Heart left ventricle (tissue), 16 donors: ENCODE results near the gene ADORA2B. TPM values are rescaled to one million over a fixed set of nuclear protein-coding genes. Genes with fewer than 3 reads are reported as not detected.

Experiments used
- ATAC-seq, 4 donors: fragments of 200-7000 bp; cut with Tn5 transposase; one replicate each; pipeline ENCODE4 v1.9.1; 2020 to 2022; ENCODE audit warnings: moderate library complexity in 4 of 4, mild to moderate bottlenecking in 3 of 4, moderate number of reproducible peaks in 1 of 4
- DNase-seq, 5 donors: peaks; one replicate each; pipeline ENCODE4 v3.0.0-alpha.2; 2020
- H3K27ac ChIP-seq, 12 donors: fragments of 200-600 bp; sonication (generic) in 4 of 12; one replicate each; pipeline versions ENCODE4 v1.5.0 to v1.8.0; 2016 to 2022; ENCODE audit warnings: mild to moderate bottlenecking in 2 of 12
- H3K27me3 ChIP-seq, 9 donors: fragments of 200-600 bp; sonication (generic) in 2 of 9; one replicate each; pipeline versions ENCODE4 v1.5.1 to v1.8.0; 2016 to 2022; ENCODE audit warnings: mild to moderate bottlenecking in 3 of 9
- H3K36me3 ChIP-seq, 9 donors: fragments of 200-600 bp; sonication (generic) in 2 of 9; one replicate each; pipeline versions ENCODE4 v1.5.0 to v1.8.0; 2018 to 2022; ENCODE audit warnings: mild to moderate bottlenecking in 2 of 9
- H3K4me1 ChIP-seq, 12 donors: fragments of 200-600 bp; sonication (generic) in 4 of 12; one replicate each; pipeline versions ENCODE4 v1.5.0 to v1.8.0; 2016 to 2022; ENCODE audit warnings: mild to moderate bottlenecking in 3 of 12
- H3K4me3 ChIP-seq, 12 donors: fragments of 200-600 bp; sonication (generic) in 4 of 12; one replicate each; pipeline versions ENCODE4 v1.5.0 to v1.8.0; 2017 to 2022; ENCODE audit warnings: mild to moderate bottlenecking in 9 of 12, moderate library complexity in 4 of 12
- H3K9me3 ChIP-seq, 12 donors: fragments of 200-600 bp; sonication (generic) in 4 of 12; one replicate each; pipeline versions ENCODE4 v1.5.0 to v1.8.0; 2016 to 2022; ENCODE audit warnings: mild to moderate bottlenecking in 1 of 12
- POLR2A ChIP-seq, 2 donors: fragments of 450-650 bp; IDR thresholded peaks; one replicate each; pipeline ENCODE4 v1.6.1; 2017; ENCODE audit warnings: antibody characterized with exemption in 2 of 2, mild to moderate bottlenecking in 2 of 2, moderate library complexity in 2 of 2
- WGBS, 4 donors: extraction: QIAGEN DNeasy Blood & Tissue Kit in 2 of 4; methylation state at CpG; one replicate each; pipeline versions ENCODE4 v1.1.5 to v1.1.7; 2013 to 2018; 5-methylcytosine and 5-hydroxymethylcytosine counted together
- intact Hi-C, 10 donors: fragments of 100-400 bp; cut with DNase I; formaldehyde crosslinking; loops; one replicate each; pipeline versions ENCODE4 v1.11.1 to v1.14.2; 2022
- polyA plus RNA-seq, 2 donors: library from polyadenylated mRNA; stranded (reverse); fragments of 200-250 nt; gene quantifications; one replicate each; pipeline ENCODE4 v1.2.3, GENCODE V29; 2013
- total RNA-seq, 9 donors: library from RNA; depleted of rRNA in 2 of 9; stranded (reverse); fragments of >200 nt in 2 of 9; fragmentation: NEBNext Ultra II Directional in 3 of 9; extraction: Animal tissue kit (Norgen Biotek cat#: 25700) in 3 of 9; gene quantifications; one replicate each; pipeline versions ENCODE4 v1.1.0 to v1.2.4, GENCODE V29; 2016 to 2023
- TF ChIP-seq, protein P1 (sequence below), 12 donors: fragments of 200-600 bp; sonication (generic) in 4 of 12; IDR thresholded peaks; one replicate each; pipeline versions ENCODE4 v1.5.0 to v1.8.0; 2018 to 2022; ENCODE audit warnings: antibody characterized with exemption in 12 of 12, mild to moderate bottlenecking in 5 of 12
- donor health status: ischemic (EF 13 %, LVEDD 7.1; RV severe dilation, severe dysfunction).
- donor health status: healthy with polysubstance abuse.
- donor health status: DM: no; HTN: yes; CAD: no.
- donor health status: DM: no; HTN: no; CAD: no.
- donor health status: ischemic (EF 25% LVEDD 6.9; RV normal size, moderate dysfunction).
- donor health status: ischemic (EF 25% LVEDD 5.7; RV mildly dilated, moderate dysfunction).
- donor health status: healthy.
- donor health status: DM: yes; HTN: yes; CAD: no.
- donor health status: ischemic (EF 35%, LVEDD 5.7; RV mildly dilated, moderate dysfunction).
- donor health status: nonischemic (EF 11% LVEDD 7.7; RV severe dilation, severe dysfunction).
- donor health status: DM: yes; HTN: yes; CAD: no.
- donor health status: PGD.
- donor health status: ischemic (EF 29% LVEDD 5.4; RV normal size, mild dysfunction).
- donor health status: nonischemic (EF 23%, LVEDD 6.1; RV moderate dilation, normal function).

ADORA2B gene
- total and polyA plus RNA-seq, 11 donors = 0.61 to 3.1 (median 0.87) TPM

DNA sequence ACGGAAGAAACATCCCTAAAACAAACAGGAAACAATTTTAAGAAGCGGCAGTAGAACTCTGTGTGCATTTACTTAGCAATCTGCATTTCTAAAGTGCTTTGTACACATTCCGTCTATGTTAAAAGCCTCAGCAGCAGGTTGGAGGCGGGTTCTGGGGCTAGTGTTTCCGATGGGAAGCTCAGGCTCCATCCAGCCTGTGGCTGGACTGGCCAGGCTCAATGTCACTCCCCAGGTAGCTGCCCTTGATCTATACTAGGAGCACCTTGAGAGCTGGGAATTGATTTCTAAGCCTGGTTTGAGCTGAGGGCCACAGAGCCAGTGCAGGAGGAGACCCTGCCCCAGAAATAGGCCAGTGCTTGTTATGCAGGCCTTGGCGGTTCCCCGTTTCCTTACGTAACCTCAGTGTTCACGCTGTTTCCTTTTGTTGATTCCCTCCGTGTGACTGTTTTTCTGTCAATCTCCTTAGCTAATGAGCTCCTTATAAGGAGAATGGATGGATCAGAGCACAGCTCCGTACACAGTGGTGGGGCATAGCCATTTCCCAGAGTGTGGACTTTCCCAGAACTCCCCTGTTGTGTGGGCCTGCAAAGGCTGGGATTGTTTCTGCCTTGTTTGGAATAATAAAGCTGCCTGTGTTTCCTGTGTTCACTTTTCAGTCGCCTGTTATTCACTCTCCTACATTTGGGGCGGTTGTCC, 21.4 kb downstream of the ADORA2B start:
- H3K9me3 ChIP-seq = no peaks in the 10 kb centered on the region
- H3K4me3 ChIP-seq = peak overlapping the region in 1 of 12 donors; percentile 5
- intact Hi-C loops = no loop called here
- WGBS, 4 donors = 61 to 66% (median 64%) methylated on average over 13 of the region's 13 CpGs
- H3K36me3 ChIP-seq = no peaks in the 10 kb centered on the region
- H3K27me3 ChIP-seq = no peaks in the 10 kb centered on the region
- peak in 2 of 4 donors; percentile 30 to 47 for ATAC-seq
- H3K27ac ChIP-seq = peak overlapping the region in 10 of 12 donors; percentile 0 to 76 (median 37)
- no peak for DNase-seq
- TF ChIP-seq, protein P1, sequence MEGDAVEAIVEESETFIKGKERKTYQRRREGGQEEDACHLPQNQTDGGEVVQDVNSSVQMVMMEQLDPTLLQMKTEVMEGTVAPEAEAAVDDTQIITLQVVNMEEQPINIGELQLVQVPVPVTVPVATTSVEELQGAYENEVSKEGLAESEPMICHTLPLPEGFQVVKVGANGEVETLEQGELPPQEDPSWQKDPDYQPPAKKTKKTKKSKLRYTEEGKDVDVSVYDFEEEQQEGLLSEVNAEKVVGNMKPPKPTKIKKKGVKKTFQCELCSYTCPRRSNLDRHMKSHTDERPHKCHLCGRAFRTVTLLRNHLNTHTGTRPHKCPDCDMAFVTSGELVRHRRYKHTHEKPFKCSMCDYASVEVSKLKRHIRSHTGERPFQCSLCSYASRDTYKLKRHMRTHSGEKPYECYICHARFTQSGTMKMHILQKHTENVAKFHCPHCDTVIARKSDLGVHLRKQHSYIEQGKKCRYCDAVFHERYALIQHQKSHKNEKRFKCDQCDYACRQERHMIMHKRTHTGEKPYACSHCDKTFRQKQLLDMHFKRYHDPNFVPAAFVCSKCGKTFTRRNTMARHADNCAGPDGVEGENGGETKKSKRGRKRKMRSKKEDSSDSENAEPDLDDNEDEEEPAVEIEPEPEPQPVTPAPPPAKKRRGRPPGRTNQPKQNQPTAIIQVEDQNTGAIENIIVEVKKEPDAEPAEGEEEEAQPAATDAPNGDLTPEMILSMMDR (IDR thresholded peaks at IDR 0.05) = no peak
- TF ChIP-seq POLR2A (IDR thresholded peaks at IDR 0.05) = no peak
- H3K4me1 ChIP-seq = peaks cover 0 to 26% (median 0%) of the 10 kb centered on the region in 12 donors

DNA sequence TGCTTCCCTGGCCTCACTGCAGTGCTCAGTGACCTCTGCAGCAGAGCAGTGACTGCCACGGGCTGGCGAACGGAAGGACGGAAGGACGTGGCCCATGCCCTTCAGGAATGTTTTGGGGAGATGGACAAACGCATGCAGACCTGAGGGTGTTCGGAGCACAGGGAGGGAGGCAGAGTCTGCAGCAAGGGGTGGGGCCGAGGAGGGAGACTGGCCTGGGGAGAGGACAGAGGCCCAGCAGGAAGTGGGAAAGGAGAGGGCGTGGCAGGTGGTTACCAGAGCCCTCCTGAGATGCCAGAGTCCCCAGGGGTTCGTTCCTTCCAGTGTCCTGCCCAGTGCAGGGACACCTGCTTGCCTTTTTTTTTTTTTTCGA, 21.9 kb downstream of the ADORA2B start:
- WGBS, 4 donors = 58 to 62% (median 58%) methylated on average over 11 of the region's 11 CpGs
- Histone ChIP-seq H3K4me1 (peaks cover 0 to 26% (median 0%) of the 10 kb centered on the region in 12 donors), H3K27me3 (no peaks in the 10 kb centered on the region), H3K36me3 (no peaks in the 10 kb centered on the region), H3K4me3 (peak overlapping the region in 1 of 12 donors; percentile 5), H3K27ac (peak overlapping the region in 8 of 12 donors; percentile 1 to 76 (median 28)), H3K9me3 (no peaks in the 10 kb centered on the region)
- intact Hi-C loops = no loop called here
- DNase-seq (no peak), ATAC-seq (peak in 3 of 4 donors; percentile 26 to 31 (median 30))
- TF ChIP-seq, protein P1 (IDR thresholded peaks at IDR 0.05) = no peak
- no peak for TF ChIP-seq POLR2A (IDR thresholded peaks at IDR 0.05)

DNA sequence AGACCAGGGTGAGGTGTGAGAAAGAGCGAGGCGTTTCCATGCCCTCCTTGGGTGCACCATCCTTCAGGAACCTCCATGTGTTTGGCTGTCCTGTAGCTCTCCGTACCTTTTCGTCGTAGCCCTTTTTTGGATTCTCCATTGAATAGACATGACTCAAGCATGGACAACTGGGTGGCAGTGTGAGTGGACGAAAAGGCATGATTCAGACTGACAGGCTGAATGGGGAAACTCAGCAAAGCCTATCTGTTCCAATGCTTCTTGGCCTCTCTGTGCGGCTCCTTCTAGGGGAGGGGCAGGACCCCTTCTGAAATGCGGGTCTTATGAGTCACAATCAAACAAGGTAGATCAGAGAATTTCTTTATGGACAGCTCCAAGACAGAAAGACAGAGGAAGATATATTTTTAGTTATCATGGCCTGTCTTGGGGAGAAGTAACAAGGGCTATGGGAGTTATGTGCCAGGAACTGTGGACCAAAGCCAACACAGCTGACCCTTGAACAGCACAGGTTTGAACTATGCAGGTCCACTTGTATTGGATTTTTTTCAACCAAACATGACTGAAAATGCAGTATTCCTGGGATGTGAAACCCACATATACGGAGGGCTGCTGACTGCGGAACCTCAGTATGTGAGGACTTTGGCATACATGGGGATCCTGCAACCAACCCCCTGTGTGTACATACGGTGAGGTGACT, 22.9 kb downstream of the ADORA2B start:
- TF ChIP-seq, protein P1 (IDR thresholded peaks at IDR 0.05) = no peak
- TF ChIP-seq POLR2A (IDR thresholded peaks at IDR 0.05) = no peak
- Histone ChIP-seq H3K27ac (peak overlapping the region in 1 of 12 donors; percentile 60), H3K36me3 (no peaks in the 10 kb centered on the region), H3K9me3 (no peaks in the 10 kb centered on the region), H3K27me3 (no peaks in the 10 kb centered on the region), H3K4me1 (peaks cover 0 to 26% (median 0%) of the 10 kb centered on the region in 12 donors), H3K4me3 (no peak overlapping the region)
- WGBS, 4 donors = 88 to 93% (median 91%) methylated on average over 11 of the region's 11 CpGs
- intact Hi-C loops = no loop called here
- ATAC-seq = no peak
- DNase-seq = no peak

DNA sequence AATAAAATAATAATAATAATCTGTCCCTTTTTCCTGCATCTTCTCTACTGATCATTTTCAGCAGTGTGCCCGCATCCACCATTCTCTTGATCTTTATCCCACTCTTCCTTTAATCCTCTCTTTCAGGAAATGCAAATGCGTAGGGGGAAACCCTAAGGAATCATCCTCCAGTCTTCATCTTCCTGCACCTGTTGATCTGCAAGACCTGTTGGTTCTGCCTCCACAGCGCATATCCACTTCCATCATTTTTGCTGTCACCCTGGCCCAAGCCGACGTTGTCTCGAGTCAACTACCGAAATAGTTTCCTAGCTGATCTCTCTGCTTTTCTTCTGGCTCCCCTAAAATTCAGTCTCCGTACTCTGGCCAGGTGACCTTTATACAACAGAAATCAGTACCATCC, 24.5 kb downstream of the ADORA2B start:
- ATAC-seq = no peak
- Histone ChIP-seq H3K27ac (no peak overlapping the region), H3K9me3 (no peaks in the 10 kb centered on the region), H3K4me3 (no peak overlapping the region), H3K27me3 (no peaks in the 10 kb centered on the region), H3K4me1 (peaks cover 0 to 26% (median 0%) of the 10 kb centered on the region in 12 donors), H3K36me3 (peaks cover 0 to 6% (median under 1%) of the 10 kb centered on the region in 9 donors)
- TF ChIP-seq POLR2A (IDR thresholded peaks at IDR 0.05) = no peak
- TF ChIP-seq, protein P1 (IDR thresholded peaks at IDR 0.05) = no peak
- intact Hi-C loops = no loop called here
- DNase-seq = no peak
- 87 to 95% (median 90%) methylated on average over 8 of the region's 8 CpGs for WGBS, 4 donors
